CD4-positive, alpha-beta T cell treated with Interleukin-21 for 1 hour (primary cell): ENCODE data around the gene ATAD3C.
"Not testable (repeated sequence)": the region's sequence is repeated elsewhere in the genome, so short reads cannot be mapped to it uniquely, and the experiment has no call there.

Experiments
- DNase-seq: peaks from one replicate; pipeline ENCODE4 v3.0.0-alpha.2; 2020

The ATAD3C gene

GRCh38 chr1:1511533-1512285, 62.2 kb downstream of the ATAD3C start, which contains the start of gene ATAD3A:
ATAD3A (plus strand) TSS chr1:1512162; CDS start chr1:1512269, 107 bp downstream.
- DNase-seq = peak; percentile 96

DNA sequence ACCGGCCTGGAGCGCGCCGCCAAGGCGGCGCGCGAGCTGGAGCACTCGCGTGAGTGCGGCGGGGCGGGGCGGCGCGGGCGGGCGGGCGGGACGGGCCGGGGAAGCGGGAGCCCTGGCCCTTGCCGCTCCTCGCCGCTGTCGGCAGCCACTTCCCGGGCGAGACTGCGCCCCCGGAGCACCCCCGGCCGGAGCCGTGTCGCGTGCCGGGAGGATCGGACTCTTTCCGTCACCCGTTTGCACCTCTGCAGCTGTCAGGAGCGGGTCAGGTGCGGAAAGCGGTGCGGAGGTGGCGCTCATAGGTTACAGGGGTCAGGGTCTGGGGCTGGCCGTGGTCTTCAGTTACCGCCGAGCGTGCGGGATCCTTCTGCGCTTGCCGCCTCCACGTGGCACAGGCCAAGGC, 62.9 kb downstream of the ATAD3C start:
- peak; percentile 20 for DNase-seq

GRCh38 chr1:1513675-1514074, 64.2 kb downstream of the ATAD3C start:
- not testable (repeated sequence) for DNase-seq

- not testable (repeated sequence) for DNase-seq
These were observed 64.9 kb downstream of the ATAD3C start for GRCh38 chr1:1514376-1514775.

DNA sequence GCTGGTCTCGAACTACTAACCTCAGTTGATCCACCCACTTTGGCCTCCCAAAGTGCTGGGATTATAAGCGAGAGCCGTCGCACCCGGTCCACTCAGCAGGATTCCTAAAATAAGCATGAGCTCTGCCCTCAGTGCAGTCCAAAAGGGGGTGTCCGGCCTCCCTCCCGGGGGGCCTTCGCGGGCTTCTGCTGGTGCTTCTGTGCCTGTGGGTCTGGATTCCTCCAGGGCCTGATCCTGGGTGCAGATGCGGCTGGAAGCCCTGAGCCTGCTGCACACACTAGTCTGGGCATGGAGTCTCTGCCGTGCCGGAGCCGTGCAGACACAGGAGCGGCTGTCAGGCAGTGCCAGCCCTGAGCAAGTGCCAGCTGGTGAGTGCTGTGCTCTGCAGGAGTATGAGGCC, 67.4 kb downstream of the ATAD3C start:
- DNase-seq = not testable (repeated sequence)

GRCh38 chr1:1517973-1518620, 68.6 kb downstream of the ATAD3C start:
- DNase-seq = no peak

- not testable (repeated sequence) for DNase-seq
These were observed 69.1 kb downstream of the ATAD3C start for GRCh38 chr1:1518621-1519007.
